HG03460 (cell line): ENCODE results near the gene C2CD2.
"Not testable (repeated sequence)": the region's sequence is repeated elsewhere in the genome, so short reads cannot be mapped to it uniquely, and the experiment has no call there.

Source experiments
- ATAC-seq: cut with Tn5 transposase; IDR thresholded peaks from one replicate; pipeline ENCODE4 v1.9.1; 2021; ENCODE audit not compliant: unreplicated experiment

C2CD2 gene

GRCh38 chr21:41958886-41959563 is 5.2 kb upstream of the C2CD2 start:
- no peak for ATAC-seq

GRCh38 chr21:41957991-41958766 is 4.4 kb upstream of the C2CD2 start:
- ATAC-seq, result no peak

DNA sequence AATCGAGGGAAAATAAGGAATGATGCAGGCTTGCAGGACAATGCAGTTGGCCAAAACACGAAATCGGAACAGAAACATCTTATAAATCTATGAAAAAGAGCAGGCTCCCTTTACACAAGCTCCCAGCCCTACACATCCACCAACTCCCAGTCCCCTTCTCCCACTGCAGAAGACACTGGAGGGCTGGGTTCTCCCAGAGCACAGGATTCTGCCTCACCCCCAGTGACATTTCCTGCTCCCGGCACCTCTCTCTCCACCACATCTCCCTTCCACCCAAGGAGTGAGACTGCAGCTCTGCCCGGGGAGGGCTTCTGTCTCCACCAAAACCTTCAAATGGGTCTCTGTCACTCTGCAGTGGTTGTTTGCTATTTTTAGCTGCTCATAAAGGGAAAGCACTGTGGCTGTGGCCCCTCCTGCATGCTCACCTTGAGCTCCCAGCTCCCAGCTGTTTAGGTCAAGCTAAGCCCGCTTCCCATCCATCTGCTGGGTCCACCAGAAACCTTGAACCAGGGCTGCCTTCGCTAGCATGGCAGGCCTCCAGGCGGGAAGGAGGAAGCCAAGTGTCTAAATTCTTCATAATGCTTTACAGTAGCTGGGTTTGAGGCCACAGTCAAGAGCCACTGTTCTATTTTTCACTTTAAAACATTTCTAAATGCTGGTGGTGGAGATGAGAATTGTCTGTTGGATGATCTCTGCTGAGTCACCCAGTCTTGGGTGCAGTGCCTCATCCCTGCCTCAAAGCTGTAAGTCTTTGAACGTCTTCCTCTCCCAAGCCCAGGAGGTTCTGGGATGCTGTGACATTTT is 3.3 kb upstream of the C2CD2 start:
- no peak for ATAC-seq

DNA sequence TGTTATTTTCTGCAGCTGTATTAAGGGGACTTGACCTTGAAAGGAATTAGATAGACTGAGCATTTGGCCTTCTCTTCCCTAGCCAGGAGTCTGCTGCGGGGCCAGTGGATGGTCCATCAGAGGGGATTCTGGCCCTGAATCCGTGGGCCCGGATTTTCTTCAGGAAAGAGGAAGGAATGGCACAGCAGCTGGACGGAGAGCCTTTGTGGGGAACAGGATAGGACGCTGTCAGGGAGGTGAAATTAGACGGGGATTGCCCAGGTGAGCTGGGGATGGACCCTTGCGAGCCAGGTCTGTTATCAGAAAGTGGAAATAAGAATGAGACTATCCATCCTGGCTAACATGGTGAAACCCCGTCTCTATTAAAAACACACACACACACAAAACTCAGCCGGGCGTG is 1.7 kb upstream of the C2CD2 start:
- no peak for ATAC-seq

- no peak for ATAC-seq
Observed at GRCh38 chr21:41954654-41955499, 1.1 kb upstream of the C2CD2 start.

DNA sequence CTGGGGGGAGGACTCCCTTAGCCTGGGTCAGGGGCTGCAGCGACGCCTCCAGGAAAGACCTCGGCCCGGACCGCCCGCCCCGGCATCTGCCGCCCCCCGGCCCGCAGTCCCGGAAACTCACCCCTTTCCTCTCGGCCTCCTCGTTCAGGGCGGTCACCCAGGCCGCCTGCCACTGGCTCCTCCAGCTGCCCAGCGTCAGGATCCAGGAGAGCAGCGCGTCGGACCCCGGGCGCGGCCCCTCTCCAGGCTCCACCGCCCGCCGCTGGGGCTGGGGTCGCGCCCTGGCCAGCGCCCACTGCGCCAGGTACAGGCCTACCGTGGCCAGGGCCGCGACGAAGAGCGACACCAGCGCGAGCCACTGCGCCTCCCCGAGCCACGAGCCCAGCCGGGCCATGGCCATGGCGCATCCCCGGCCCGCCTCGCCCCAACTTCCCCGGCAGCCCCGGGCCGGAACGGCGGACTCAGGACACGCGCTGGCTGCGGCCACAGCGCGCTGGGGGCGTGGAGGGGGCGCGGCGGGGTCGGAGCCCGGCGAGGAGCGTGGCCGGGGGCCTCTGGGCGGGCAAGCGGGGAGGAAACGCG is 478 bp downstream of the C2CD2 start:
- no peak for ATAC-seq

DNA sequence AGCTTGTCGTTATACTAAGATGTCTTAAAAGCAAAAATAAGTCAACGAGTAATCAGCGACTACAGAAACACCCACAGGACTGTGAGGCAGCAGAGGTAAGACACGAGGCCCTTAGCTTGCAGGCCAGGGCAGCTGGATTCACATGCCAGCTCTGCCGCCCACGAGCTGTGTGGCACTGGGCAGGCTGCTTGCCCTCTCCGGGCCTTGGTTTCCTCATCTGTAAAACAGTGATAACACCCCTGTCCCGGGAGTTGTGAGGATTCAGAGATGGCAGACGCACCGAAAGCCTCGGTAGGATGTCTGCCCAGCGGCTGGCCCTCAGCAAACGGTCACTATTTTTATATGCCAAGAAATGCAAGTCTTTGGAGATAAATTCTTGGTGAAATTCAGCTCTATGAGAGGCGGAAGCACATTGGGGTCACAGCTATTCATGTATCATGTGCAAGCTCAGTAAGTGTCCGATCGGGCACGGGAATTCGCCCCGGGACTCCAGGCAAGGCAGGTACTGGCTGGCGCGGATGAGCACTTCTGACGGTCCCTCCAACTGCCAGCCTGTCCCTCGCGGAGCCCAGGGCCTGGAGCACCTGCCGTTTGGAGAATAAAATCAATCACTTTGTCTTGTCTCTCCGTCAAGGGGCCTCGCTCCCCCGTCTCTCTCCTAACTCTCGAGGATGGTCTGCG is 1.1 kb downstream of the C2CD2 start:
- ATAC-seq, result no peak

DNA sequence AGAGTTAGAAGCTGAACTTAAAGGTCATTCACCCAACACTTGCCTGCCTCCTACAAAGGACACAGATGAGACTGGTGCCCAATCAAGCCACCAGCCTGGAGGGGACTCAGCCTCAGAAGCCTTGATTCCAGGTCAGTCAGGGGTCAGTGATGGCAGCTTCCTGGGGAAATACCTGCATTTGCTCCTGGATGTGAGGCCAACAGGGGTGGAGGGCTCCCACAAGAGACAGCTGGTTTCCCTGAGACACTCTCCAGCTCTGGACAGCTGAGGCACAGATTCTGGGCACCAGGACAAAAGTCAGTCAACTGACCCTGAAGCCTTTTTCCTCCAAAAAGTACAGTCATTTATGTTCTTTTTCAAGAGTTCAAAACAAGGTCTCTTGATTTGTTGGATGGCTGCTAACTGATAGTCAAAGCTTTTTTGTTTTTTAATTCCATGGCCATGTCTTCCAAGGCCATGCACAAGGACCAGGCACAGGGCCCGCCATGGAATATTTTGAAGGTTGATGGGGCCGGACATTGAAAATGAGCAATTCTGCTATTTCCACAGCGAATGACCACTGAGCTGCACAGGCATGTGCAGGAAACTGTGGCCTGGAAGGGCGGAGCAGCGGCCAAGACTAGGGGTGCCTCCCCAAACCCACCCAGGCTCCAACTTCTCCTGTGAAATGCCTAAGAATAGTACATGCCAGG is 1.8 kb downstream of the C2CD2 start:
- ATAC-seq, result no peak

- no peak for ATAC-seq
Observed at GRCh38 chr21:41950941-41951351, 2.9 kb downstream of the C2CD2 start.

DNA sequence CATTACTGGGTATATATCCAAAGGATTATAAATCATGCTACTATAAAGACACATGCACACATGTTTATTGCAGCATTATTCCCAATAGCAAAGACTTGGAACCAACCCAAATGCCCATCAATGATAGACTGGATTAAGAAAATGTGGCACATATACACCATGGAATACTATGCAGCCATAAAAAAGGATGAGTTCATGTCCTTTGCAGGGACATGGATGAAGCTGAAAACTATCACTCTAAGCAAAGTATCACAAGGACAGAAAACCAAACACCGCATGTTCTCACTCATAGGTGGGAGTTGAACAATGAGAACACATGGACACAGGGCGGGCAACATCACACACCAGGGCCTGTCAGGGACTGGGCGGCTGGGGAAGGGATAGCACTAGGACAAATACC is 4.2 kb downstream of the C2CD2 start:
- not testable (repeated sequence) for ATAC-seq

GRCh38 chr21:41948901-41949300 is 4.9 kb downstream of the C2CD2 start:
- ATAC-seq, result no peak

- ATAC-seq, result no peak
Observed at GRCh38 chr21:41948078-41948895, 5.5 kb downstream of the C2CD2 start.

DNA sequence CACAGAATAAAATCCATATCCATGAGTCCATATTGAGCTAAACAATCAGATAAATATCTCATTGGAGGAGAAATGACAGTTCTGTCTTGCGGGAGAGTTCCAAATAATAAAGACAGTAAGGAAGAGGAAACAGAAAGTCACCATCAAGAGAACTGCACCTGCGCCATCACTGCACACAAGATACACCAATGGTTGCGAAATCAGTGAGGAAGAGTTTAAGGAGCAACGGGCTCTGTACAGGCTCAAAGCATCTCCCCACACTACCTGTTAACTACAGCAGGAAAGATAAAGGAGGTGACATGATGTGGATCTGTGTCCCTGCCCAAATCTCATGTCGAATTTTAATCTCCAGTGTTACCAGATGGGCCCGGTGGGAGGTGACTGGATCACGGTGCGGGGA is 7.8 kb downstream of the C2CD2 start:
- ATAC-seq, result no peak

GRCh38 chr21:41943851-41944250 is 10.0 kb downstream of the C2CD2 start:
- no peak for ATAC-seq

- no peak for ATAC-seq
Observed at GRCh38 chr21:41942457-41942856, 11.4 kb downstream of the C2CD2 start.

- ATAC-seq, result no peak
Observed at GRCh38 chr21:41941941-41942340, 11.9 kb downstream of the C2CD2 start.

GRCh38 chr21:41940431-41940830 is 13.4 kb downstream of the C2CD2 start:
- ATAC-seq, result no peak

DNA sequence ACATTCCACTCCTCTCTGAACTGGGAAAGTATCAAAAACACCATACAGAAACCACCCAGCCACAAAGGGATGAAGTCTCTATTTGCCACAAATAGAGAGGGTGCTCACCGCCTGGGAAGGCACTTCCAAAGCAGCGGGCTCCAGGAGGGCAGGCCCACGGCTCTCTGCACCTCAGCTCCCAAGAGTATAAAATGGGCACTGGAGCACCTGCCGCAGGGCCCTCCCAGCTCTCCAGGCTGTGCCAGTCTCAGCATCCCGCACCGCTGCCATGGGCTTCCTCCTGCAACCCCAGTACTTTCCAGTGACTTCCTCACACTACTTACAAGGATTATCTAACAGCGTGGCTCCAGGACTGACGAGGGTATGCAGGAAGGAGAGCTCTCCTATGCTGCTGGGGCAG is 14.4 kb downstream of the C2CD2 start:
- ATAC-seq, result no peak
